GM18517 (cell line): Measurements from ENCODE around the gene MEIS1.

Experiments used
- ATAC-seq: cut with Tn5 transposase; IDR thresholded peaks from one replicate; pipeline ENCODE4 v1.9.1; 2021; ENCODE audit warnings: mild to moderate bottlenecking, moderate library complexity; ENCODE audit not compliant: unreplicated experiment

The MEIS1 gene

DNA sequence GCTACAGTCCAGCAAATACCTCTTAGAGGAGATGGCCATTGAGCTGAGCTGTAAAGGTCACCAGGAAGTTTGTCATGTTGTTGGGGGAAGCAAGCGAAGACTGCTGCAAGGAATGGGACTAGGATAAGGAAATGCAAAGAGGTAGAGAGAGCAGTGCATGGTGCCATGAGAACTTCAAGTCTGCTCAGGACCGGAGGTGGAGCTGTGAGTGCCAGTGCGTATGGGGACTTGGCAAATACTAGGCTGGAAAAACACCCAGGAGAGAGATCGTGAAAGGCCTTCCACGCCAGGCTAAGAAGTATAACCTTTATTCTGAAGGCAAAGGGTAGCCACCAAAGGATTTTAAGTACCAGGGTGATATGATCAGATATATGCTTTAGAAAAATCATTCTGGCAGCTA lies 71.3 kb downstream of the MEIS1 start:
- no peak for ATAC-seq

DNA sequence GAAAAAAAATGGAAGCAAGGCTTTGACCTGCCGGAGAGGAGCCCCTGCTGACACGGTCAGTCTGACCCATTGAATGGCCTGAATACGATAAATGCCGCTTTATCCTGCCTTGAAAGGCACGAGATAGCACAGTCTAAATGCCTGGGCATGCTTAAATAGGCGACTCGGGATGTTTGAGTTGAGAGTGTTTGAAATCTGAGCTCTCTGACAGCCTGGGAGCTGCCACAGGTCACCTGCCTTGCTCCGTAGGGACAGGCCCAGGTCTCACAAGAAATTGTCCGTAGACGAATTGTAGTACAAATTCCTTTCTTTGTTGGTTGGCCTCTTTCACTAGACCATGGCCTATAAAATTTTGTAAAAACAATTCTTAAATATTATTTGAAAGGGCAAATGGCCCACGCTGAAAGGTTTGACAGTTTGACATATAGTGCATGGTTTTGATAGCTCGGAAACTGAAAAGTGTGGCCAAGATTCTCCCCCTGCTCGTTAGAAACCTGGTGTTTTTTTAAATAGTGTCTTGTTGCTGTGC lies 72.8 kb downstream of the MEIS1 start:
- no peak for ATAC-seq

GRCh38 chr2:66508484-66509071 lies 73.7 kb downstream of the MEIS1 start:
- no peak for ATAC-seq

GRCh38 chr2:66509326-66509811 lies 74.4 kb downstream of the MEIS1 start:
- no peak for ATAC-seq

GRCh38 chr2:66512626-66513025 lies 77.7 kb downstream of the MEIS1 start:
- no peak for ATAC-seq

DNA sequence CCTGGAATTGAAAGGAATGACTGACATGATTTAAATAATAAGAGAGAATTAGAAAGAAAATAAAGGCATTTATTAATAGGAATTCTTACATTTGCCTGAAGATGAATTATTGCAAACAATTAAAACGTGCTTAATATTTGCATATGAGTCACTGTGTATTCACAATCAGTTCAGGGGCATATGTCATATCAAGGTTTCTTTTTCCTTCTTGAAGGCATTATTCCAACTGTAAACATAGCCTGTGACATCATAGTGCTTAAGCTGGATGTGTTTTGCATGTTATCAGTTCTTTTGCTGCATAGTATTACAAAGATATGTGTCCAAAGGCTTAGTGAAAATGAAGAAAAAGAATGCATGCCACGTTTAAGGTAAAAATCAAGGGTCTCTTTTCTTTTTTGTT lies 80.8 kb downstream of the MEIS1 start:
- no peak for ATAC-seq

DNA sequence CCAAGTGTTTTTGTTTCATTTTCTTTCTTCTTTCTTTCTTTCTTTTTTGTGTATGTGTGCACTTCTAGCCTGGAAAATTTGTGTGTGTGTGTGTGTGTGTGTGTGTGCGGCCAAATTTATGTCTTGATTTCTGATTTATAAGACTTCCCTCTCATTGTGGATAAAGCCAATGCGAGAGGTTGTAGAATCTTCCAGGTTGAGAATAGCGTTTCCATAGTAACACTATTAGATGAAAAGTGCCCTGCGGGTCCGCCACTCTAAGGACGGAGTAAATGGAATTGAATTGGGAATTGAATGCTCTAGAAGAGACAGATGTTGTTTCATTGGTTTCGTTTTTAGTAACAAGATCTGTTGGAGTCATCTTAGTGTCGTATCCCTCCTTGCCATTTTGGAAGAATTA lies 81.6 kb downstream of the MEIS1 start:
- ATAC-seq, result no peak

DNA sequence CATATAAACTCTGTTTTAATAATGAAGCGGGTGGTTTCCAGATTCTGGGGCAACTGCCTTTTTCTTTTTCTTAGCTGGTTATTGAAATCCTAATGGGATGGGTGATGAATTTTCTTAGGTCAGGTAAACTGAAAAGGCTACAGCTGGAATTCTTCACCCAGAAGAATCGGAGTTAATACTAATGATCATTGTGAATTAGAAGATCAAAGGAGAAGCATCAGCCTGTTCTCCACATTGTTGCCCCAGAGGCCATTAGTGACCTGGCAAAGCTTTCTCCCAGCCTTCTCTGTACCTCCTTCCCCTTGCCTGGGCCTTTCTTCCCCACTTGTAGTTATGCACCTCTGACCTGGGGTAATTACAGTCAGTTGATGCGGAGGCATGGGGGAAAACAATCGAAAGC lies 82.8 kb downstream of the MEIS1 start:
- no peak for ATAC-seq

GRCh38 chr2:66519264-66519843 lies 84.4 kb downstream of the MEIS1 start:
- no peak for ATAC-seq

- no peak for ATAC-seq
Measured at GRCh38 chr2:66521291-66521922, 86.5 kb downstream of the MEIS1 start.

GRCh38 chr2:66522611-66523376 lies 87.9 kb downstream of the MEIS1 start:
- no peak for ATAC-seq

DNA sequence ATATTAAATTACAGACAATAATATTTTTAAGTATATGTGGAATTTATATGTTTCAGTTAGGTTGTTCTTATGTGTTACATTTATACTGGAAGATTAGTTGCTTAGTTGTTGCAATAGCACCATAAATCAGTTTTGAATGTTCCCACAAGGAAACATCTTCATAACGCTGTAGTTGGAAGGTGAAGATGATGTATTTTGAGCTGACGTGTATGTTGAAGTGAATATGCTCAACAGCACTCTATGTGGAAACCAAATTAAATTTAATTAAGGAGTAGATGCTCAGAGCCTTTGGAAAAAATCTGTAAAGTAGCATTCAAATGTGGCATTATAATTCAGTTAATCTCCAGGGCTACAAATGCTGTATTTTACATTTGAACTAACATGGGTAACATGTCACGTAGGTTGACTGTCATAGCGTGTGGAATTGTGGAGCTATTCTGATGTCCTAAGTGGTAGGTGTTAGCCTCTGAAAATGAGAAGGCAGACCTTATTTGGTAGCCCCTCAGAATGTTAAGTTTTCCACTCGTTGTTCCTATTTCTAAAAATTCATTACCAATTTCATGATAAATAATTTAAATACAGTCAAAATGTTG lies 88.5 kb downstream of the MEIS1 start:
- no peak for ATAC-seq

DNA sequence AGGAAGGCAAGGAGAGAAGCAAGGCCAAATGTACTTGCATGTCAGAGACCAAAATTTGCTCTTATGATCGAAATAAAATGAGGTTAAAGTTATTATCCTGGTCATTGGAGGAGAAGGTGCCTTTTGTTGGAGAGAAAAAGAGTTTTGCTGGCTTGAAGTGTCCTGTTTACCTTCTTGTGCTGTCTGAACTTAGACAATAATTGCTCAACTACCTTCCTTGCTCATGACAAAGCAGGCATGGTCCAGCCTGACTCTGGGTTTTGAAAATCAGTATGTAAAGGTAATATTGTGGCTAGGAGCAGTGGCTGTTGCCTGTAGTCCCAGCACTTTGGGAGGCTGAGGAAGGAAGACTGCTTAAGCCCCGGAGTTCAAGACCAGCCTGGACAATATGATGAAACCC lies 89.1 kb downstream of the MEIS1 start:
- no peak for ATAC-seq

DNA sequence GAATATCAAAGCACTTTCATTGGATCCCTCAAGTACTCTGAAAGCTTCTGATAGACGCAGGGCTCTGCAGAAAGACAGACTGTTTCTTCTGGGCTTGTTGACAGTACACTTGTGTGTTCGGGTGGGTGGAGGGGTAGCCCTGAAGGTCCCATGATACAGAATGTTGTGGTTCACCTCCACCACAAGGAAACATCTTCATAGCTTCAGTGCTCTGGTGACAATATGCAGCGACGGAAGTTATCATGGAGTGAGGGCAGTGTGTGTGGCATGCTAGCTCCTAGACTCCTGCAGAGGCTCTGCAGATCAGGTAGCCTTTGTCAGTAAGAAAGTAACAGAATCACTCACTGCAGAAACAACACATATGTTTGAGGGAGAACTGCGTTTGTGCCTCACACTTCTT lies 90.7 kb downstream of the MEIS1 start:
- ATAC-seq, result no peak

- no peak for ATAC-seq
Measured at GRCh38 chr2:66526180-66526579, 91.3 kb downstream of the MEIS1 start.

DNA sequence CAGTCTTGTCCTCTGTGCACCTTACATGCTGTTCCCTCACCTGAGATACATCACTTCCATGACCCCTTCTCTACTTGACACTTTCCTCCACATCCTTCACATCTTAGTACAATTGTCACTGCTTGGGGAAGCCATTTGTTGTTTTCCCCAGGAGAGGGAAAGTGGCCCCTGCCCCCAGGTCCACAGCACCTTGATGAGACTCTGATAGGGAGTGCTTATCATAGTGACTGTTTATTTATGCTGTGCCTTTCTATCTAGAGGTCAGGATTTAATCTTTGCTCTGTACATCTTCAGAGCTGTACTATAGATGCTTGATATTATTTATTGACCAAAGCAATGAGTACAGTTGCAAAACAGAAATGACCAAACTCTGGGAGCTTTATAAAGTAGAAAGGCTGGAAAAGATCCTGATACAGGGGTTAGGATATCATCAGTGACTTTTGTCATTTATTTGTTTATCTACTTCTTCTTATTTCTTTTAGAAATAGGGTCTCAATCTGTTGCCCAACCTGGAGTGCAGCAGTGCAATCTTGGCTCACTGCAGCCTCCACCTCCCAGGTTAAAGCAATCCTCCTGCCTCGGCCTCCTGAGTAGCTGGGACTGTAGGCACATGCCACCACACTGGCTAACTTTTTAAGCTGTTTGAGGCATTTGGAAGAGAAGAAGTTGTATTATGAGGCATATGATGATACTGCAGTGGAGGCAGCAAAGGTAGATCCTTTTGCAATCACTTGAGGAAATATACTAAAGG lies 94.2 kb downstream of the MEIS1 start:
- ATAC-seq, result no peak

GRCh38 chr2:66530651-66531050 lies 95.7 kb downstream of the MEIS1 start:
- no peak for ATAC-seq

DNA sequence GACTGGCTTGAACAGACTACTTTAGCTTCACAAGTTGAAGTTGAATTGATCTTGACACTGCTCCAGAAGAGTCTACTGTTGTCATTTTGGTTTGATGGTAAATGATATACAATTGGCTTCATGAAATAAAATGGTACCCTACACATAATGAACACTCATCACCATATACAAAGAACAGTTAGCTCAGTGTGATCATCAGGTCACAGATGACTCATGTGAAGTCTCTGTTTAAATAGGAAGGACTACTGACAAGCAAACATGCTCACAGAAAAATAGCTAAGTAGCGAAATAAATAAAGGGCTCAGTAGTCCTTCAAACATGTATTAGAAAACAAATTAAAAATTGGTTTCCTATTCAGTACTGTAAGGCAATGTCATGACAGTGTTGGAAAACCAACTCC lies 96.2 kb downstream of the MEIS1 start:
- no peak for ATAC-seq

DNA sequence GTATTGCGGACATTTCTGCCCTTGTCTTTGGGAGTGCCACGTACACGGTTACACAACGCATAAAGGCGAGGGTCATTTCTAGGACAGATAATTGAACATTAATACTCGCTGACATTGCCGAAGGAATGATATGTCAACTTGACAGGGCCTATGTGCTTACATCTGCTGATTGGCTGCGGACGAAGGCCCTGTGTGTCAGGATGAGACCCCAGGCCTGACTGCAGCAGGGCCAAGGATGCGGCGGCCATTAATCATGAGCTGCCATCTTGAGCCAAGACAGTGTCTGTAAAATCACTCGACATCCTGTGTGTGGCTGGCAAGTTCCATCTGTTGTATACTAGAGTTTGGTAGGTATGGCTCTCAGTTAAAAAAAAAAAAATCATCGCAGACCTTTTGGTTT lies 96.6 kb downstream of the MEIS1 start:
- ATAC-seq, result no peak
